Subcutaneous abdominal adipose tissue (tissue), 5 donors: ENCODE data around the gene GTF2I.
"Not testable (repeated sequence)": the region's sequence is repeated elsewhere in the genome, so short reads cannot be mapped to it uniquely, and the experiment has no call there.

Experiments used
- H3K27ac ChIP-seq: one replicate; pipeline ENCODE4 v1.7.0; 2013; ENCODE audit warnings: low read depth, mild to moderate bottlenecking, inconsistent platforms, low read length, moderate library complexity
- H3K27me3 ChIP-seq, 5 donors: one replicate each; pipeline ENCODE4 v1.7.0; 2013; ENCODE audit warnings: low read length in 5 of 5, inconsistent platforms in 1 of 5; ENCODE audit not compliant: control insufficient read depth in 5 of 5, insufficient read depth in 4 of 5
- H3K36me3 ChIP-seq, 5 donors: one replicate each; pipeline ENCODE4 v1.7.0; 2013; ENCODE audit warnings: low read length in 5 of 5; ENCODE audit not compliant: control insufficient read depth in 5 of 5, insufficient read depth in 5 of 5
- H3K4me1 ChIP-seq, 5 donors: one replicate each; pipeline ENCODE4 v1.7.0; 2013; ENCODE audit warnings: low read length in 5 of 5, mild to moderate bottlenecking in 3 of 5, moderate library complexity in 1 of 5; ENCODE audit not compliant: control insufficient read depth in 5 of 5, insufficient read depth in 5 of 5
- H3K4me3 ChIP-seq, 5 donors: one replicate each; pipeline ENCODE4 v1.7.0; 2013; ENCODE audit warnings: low read length in 5 of 5, low read depth in 1 of 5
- H3K9ac ChIP-seq, 5 donors: one replicate each; pipeline ENCODE4 v1.7.0; 2013; ENCODE audit warnings: low read length in 5 of 5, mild to moderate bottlenecking in 4 of 5, moderate library complexity in 3 of 5
- H3K9me3 ChIP-seq, 5 donors: one replicate each; pipeline ENCODE4 v1.7.0; 2013; ENCODE audit warnings: low read length in 5 of 5; ENCODE audit not compliant: control insufficient read depth in 5 of 5
- donor health status: healthy.
- donor health status: healthy.
- donor health status: healthy.
- donor health status: healthy.
- donor health status: healthy.

The GTF2I gene

DNA sequence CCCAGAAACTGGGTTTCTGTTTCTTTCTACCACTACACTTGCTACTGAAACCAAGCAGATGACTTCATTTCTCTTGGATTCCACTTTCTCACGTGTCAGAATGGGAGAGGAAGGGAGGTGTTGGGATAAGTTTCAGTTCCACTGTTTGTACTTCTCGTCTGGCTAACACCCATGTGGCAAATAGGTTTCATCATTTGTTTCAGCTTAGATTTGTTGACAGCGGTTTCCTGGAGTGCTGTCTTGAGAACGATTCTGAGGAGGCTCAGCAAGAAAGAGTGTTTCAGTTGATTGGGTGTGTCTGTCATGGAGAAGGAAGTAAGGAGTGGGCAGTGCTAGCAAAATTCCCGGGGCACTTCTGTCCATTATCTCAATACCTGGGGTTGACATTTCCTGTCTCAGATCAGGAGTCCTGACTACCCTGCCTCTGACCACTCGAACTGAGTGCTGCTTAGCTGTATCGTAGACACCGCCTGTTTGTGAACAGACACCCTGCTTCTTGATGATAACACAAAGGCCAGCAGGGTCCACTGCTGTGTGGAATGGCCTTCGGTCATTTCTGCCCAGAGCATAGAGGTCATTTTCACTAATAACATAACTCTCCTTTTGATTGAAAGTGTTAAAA is 86.5 kb downstream of the GTF2I start:
- not testable (repeated sequence) for H3K9me3 ChIP-seq, H3K9ac ChIP-seq, H3K27me3 ChIP-seq, H3K27ac ChIP-seq, H3K36me3 ChIP-seq, H3K4me1 ChIP-seq, H3K4me3 ChIP-seq

DNA sequence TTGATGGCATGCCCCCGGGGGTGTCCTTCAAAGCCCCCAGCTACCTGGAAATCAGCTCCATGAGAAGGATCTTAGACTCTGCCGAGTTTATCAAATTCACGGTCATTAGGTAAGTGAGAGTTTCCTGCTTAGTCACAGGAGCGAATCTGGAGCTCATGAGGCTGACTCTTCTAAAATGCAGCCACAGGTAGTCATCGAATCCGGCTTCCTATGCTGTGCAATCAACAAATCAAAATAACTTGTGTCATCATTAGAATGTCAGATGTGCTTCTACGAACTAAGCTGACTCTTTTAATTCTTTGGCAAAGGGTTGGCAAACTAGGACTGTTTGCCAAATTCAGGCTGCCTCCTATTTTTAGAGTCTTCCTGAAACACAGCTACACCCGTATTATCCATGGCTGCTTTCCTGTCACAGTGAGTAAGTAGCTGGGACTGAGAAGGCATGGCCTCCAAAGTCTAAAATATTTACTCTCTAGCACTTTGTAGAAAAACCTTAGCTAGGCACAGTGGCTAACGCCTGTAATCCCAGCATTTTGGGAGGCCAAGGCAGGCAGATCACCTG is 96.5 kb downstream of the GTF2I start:
- not testable (repeated sequence) for H3K27ac ChIP-seq, H3K9me3 ChIP-seq, H3K9ac ChIP-seq, H3K4me3 ChIP-seq, H3K27me3 ChIP-seq, H3K4me1 ChIP-seq, H3K36me3 ChIP-seq

DNA sequence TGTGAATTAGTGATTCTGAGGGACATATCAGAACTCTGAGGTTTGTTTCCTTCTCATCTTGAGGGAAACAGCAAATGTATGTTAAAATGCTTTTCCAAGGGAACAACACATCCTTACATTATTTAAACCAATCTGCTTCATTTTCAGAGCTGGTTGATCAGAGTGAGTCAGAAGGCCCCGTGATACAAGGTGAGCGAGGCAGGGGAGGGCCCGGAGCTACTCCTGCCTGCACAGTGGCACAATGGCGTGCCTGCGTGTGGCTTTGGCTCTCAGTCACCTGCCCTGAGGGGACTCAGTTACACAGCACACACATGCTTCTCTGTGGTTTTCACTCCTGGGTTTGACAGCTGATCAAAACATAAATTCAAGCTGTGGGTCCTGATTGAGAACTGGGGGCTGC is 99.2 kb downstream of the GTF2I start:
- H3K4me1 ChIP-seq, H3K9ac ChIP-seq, H3K27me3 ChIP-seq, H3K27ac ChIP-seq, H3K4me3 ChIP-seq, H3K9me3 ChIP-seq, H3K36me3 ChIP-seq: not testable (repeated sequence)

DNA sequence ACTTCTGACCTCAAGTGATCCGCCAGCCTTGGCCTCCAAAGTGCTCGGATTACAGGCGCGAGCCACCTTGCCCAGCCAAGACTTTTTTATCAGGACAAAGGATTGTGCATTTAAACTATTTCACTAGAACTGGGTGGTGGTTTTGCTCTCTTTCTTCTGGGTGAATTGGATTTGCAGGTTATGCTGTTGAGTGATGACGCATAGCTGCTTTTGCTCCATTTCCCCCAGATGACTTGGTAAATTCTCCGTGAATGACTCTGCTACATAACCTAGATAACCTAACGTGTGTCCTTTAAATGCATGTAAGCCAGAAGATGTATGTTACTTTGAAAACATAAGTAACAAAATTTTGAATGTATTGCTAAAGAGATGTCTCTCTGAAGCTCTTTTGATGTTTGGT is 100.8 kb downstream of the GTF2I start:
- not testable (repeated sequence) for H3K9ac ChIP-seq, H3K36me3 ChIP-seq, H3K27ac ChIP-seq, H3K4me3 ChIP-seq, H3K4me1 ChIP-seq, H3K9me3 ChIP-seq, H3K27me3 ChIP-seq

DNA sequence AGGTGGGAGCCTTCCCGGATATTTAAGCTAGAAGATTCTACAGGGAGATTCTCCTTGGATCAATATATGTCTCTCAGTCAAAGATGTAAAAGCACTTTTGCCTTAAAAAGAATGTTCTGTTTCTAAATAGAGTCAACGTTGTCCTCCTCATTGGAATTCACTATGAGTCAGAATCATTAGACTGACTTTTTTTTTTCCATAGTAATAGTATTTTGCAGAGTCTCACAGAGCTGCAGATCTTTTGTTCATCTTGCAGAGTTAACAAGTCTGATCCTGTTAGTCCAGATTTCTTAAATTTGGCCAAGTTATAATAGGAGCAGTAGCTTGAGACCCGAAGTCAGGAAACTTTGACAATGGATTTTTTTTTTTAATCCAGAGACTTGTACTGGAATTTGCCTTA is 101.5 kb downstream of the GTF2I start:
- H3K36me3 ChIP-seq, H3K27ac ChIP-seq, H3K9ac ChIP-seq, H3K4me3 ChIP-seq, H3K27me3 ChIP-seq, H3K4me1 ChIP-seq, H3K9me3 ChIP-seq: not testable (repeated sequence)

DNA sequence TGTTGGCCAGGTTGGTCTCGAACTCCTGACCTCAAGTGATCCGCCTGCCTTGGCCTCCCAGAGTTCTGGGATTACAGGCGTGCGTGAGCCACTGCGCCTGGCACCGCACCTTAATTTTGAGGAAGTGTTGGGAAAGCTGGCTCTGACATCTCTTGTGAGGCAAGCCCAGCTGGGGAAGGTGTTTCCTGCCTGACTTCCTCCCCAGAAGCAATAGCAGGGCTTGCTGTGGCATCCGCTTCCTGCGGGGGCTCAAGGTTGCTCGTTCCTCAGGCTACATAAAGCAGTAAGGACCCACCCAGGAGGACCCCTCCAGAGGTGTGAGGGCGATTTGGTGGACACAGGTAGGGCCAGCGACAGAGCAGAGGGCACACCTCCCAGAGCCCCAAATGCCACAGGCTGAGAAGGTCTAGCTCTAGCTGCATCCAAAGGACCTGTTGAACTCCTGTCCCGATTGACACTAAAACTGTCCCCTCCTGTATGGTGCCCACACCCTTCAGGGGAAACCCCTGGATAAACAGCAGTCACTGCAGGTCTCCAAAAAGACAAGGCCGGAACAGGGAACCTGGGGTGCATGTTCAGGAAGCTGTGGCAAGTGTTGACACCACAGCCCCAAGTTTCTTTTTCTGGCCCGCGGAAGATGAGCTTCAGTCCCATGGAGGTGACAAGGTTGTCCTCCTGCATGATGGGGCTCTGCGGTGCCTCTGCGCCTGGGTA is 107.8 kb downstream of the GTF2I start:
- H3K9me3 ChIP-seq, H3K4me3 ChIP-seq, H3K9ac ChIP-seq, H3K36me3 ChIP-seq, H3K27me3 ChIP-seq, H3K4me1 ChIP-seq, H3K27ac ChIP-seq: not testable (repeated sequence)

DNA sequence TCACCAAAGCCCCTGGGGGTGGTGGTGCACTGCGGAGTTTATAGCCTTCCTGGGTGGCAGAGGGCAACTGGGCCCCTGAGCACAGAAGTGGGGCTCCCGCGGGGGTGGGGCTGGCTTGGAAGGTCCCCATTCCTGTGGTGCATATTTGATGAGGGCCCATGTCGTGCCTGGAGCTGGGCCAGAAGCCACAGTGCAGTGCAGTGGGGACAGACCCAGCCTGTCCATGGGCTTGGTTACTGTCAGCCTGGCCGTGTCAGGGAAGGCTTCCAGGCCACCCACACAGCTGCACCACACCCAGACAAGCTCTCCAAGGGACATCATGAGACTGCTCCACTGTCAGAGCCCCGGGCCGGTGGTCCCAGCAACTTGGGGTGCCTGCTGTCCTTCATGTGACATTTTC is 109.0 kb downstream of the GTF2I start:
- not testable (repeated sequence) for H3K36me3 ChIP-seq, H3K27ac ChIP-seq, H3K27me3 ChIP-seq, H3K4me3 ChIP-seq, H3K4me1 ChIP-seq, H3K9ac ChIP-seq, H3K9me3 ChIP-seq

DNA sequence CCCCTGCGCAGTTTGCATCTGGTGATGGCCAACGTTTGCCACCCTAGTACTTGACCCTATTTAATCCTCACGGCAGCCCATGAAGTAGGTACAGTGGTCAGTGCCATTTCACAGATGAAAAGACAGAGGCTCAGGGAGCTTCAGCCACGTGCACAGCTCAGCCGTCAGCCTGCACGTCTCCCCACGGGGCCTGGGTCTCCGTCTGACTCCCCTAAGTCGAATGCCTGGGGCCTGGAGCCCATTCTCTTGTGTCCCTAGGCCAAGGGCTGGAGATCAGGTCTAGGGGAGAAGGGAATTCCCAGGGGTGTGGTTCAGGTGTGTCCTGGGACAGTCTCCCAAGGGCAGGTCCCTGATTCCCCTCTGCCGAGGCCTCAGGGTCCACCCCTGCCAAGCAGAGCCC is 109.5 kb downstream of the GTF2I start:
- not testable (repeated sequence) for H3K27ac ChIP-seq, H3K9me3 ChIP-seq, H3K27me3 ChIP-seq, H3K4me3 ChIP-seq, H3K4me1 ChIP-seq, H3K36me3 ChIP-seq, H3K9ac ChIP-seq

DNA sequence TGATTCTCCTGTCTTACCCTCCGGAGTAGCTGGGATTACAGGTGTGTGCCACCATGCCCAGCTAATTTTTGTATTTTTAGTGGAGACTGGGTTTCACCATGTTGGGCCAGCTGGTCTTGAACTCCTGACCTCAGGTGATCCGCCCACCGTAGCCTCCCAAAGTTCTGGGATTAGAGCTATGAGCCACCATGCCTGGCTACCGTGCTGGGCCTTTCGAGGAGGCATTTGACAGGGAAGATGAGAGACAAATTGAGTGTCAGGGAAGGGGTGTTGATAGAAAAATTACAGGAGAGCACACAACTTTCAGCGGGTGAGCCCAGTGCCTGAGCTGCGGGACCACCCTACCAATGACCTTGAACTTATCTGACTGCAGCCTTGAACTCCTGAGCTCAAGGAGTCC is 112.5 kb downstream of the GTF2I start:
- H3K9ac ChIP-seq, H3K27ac ChIP-seq, H3K4me3 ChIP-seq, H3K4me1 ChIP-seq, H3K36me3 ChIP-seq, H3K9me3 ChIP-seq, H3K27me3 ChIP-seq: not testable (repeated sequence)

DNA sequence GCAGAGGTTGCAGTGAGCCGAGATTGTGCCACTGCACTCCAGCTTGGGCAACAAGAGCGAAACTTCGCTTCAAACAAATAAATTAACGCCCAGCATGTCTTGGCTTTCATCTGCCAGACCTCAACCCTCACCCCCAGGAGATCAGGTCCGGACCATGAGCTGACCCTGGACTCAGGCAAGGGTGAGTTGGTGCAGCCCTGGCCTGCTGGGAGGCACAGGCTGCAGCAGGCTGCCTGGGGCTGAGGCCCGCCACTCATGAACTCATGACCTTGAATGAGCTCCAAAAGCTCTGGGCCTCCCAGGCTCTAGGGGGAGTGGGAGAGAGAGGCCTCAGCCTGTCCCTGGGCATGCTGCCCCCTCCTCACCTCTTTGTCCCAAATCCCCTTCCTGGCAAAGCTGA is 114.6 kb downstream of the GTF2I start:
- not testable (repeated sequence) for H3K27me3 ChIP-seq, H3K27ac ChIP-seq, H3K4me1 ChIP-seq, H3K4me3 ChIP-seq, H3K9me3 ChIP-seq, H3K36me3 ChIP-seq, H3K9ac ChIP-seq
